ENCODE results near the gene RDX.
"Not testable (repeated sequence)": the region's sequence is repeated elsewhere in the genome, so short reads cannot be mapped to it uniquely, and the experiment has no call there.

Gene RDX

GRCh38 chr11:110199184-110199981, 97.0 kb downstream of the RDX start:
- DNase-seq (ENCODE audit: low spot score): no peak

DNA sequence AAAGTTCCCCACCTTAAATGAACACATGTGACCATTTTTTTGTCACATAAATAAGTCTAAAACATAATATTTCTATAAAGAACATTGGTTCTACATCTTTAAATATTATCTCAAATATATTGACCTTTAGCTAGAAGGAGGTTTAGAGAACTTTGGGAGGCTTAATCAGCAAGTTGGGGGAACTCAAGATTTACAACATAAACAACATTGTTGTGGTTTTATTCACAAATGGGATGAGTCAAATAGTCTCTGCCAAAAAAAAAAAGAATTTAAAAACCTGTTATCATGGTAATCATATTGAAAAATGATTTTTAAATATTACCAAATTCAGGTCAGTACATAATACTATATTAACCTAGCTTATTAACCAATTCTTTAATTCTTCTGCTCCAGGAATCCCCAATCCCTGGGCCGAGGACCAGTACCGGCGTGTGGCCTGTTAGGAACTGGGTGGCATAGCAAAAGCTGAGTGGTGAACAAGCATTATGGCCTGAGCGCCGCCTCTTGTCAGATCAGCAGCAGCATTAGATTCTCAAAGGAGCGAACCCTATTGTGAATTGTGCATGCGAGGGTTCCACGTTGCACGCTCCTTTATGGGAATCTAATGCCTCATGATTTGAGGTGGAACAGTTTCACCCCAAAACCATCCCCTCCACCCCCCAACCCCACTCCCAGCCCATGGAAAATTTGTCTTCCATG, 98.2 kb downstream of the RDX start:
- no peak for DNase-seq (ENCODE audit: low spot score)

DNA sequence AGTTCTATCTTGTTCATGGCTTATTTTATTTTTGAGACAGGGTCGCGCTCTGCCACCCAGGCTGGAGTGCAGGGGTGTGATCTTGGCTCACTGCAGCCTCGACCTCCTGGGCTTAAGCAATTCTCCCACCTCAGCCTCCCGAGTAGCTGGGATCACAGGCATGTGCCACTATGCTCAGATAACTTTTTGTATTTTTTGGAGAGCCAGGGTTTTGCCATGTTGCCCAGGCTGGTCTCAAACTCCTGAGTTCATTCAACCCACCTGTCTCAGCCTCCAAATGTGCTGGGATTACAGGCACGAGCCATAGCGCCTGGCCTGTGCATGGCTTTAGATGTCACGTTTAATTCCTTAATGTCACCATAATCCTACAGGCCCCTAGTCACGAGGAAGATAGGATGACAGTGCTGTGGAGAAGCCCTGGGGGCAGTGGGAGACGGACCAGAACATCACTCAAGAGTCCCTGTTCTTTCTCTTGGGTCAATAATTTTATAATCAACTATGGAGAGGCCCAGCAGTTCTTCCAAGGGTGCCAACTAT, 99.5 kb downstream of the RDX start:
- DNase-seq (ENCODE audit: low spot score): no peak

DNA sequence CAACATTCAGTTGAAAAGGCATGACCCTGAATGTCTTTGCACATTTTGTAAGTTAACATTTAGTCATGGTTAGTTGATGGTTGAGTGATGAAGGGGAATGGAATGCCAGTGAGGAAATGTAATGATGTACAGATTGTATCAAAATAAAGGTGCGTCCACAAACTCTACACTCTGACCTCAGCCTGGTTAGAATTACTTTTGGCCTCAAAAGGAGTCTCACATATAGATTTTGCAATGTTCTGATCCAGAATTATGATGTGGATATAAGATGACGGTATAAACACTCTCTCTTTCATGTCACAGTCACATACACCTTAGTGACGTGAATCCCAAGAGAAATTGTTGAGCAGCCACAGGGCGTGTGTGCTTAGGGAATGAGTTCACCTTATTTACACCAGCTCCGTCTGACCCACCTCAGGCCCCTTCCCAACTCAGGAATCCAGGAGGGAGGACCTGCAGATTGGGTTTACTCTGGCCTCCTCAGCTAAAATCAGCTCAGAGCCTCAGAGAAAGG, 100.1 kb downstream of the RDX start:
- DNase-seq (ENCODE audit: low spot score): no peak

DNA sequence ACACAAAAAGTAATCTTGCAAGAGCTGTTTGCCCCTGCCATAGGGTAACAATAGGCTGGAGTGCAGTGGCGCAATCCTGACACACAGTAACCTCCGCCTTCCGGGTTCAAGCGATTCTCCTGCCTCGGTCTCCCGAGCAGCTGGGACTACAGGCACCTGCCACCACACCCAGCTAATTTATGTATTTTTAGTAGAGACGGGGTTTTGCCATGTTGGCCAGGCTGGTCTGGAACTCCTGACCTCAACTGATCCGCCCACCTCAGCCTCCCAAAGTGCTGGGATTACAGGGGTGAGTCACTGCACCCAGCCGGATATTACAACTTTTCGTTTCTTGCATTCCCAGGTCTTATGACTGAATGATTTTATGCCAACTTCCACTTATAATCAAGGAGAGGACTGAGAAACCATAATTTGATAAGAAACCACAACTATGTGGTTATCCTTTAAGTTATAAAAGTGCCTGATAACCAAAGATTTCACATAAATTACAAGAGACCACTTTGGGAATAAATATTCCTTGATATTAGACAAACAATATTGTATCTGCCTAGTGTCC, 102.1 kb downstream of the RDX start:
- DNase-seq (ENCODE audit: low spot score): not testable (repeated sequence)

DNA sequence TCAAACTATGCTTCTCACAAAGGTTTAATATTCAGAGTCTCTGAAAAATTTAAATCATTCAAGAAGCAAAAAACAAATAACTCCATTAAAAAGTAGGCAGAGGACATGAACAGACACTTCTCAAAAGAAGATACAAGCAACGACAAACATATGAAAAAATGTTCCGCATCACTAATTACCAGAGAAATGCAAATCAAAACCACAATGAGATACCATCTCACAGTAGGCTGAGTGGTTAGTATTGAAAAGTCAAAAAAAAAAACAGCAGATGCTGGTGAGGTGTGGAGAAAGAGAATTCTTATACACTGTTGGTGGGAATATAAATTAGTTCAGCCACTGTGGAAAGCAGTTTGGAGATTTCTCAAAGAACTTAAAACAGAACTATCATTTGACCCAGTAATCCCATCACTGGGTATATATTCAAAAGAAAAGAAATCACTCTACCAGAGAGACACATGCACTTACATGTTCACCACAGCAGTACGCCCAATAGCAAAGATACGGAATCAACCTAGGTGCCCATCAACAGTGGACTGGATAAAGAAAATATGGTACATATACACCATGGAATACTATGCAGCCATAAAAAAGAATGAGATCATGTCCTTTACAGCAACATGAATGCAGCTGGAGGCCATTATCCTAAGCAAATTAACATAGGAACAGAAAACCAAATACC, 103.7 kb downstream of the RDX start:
- DNase-seq (ENCODE audit: low spot score): not testable (repeated sequence)

DNA sequence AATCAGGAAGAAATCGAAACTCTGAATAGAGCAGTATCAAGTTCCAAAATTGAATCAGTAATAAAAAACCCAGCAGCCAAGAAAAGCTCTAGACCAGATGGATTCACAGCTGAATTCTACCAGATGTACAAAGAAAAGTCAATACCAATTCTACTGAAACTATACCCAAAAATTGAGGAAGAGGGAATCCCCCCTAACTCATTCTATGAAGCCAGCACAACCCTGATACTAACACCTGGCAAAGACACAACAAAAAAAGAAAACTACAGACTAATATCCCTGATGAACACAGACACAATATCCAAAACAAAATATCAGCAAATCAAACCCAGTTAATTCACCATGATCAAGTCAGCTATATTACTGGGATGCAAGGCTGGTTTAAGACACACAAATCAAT, 105.5 kb downstream of the RDX start:
- DNase-seq (ENCODE audit: low spot score): no peak

DNA sequence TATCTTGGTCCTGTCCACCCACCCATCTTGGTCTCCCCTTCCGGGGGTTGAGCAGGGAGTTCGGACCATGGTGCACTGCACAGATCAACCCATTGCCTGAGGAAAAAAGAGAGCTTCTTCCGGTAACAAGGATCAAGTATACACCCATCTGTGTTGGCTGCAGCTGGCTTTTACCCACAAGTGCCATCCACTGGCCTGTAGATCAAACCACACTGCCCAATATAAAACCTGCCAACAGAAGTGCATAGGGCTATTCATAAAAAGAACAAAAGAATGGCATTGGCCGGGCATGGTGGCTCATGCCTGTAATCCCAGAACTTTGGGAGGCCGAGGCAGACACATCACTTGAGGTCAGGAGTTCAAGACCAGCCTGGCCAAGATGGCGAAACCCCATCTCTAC, 108.7 kb downstream of the RDX start:
- DNase-seq (ENCODE audit: low spot score): no peak

GRCh38 chr11:110186867-110187266, 109.5 kb downstream of the RDX start:
- no peak for DNase-seq (ENCODE audit: low spot score)

GRCh38 chr11:110186456-110186855, 110.0 kb downstream of the RDX start:
- no peak for DNase-seq (ENCODE audit: low spot score)

DNA sequence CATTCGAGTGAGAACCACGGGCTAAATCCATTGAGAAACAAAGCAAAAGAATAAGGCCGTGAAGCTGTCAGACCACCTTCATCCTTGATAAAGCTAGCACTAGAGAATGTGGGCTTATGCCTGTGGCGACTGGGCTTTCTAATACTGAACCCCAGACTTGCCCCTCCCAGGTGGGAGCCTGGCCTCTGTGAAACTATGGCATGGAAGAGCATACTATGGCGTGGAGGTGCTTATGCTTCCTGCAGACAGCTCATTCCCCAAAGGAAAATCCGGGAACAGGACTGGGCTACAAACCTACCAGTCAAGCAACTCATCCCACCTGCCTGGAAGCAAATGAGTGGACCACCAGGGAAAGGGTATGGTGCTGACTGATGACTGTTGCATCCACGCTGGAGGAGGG, 110.8 kb downstream of the RDX start:
- no peak for DNase-seq (ENCODE audit: low spot score)

DNA sequence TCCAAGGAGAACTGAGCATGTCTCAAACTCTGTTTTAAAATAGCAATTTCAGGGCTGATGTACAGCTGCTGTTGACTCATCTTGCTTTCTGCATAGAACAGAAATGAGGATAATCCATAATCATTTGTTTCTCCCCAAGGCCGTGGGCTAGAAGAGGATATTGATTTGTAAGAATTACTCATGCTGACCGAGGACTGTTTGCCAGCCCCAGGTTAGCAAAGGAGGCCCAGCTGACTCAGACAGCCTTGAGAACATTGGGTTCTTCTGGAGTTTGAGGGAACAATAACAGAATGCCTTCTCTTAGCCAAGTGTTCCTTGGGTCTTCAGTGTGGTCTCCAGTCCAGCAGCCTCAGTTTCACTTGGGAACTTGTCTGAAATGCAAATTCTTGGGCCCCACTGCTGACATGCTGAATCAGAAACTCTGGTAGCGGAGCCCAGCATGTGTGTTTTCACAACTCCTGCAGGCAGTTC, 111.3 kb downstream of the RDX start:
- no peak for DNase-seq (ENCODE audit: low spot score)

- DNase-seq (ENCODE audit: low spot score): no peak
Observed at GRCh38 chr11:110184456-110184855, 112.0 kb downstream of the RDX start.

DNA sequence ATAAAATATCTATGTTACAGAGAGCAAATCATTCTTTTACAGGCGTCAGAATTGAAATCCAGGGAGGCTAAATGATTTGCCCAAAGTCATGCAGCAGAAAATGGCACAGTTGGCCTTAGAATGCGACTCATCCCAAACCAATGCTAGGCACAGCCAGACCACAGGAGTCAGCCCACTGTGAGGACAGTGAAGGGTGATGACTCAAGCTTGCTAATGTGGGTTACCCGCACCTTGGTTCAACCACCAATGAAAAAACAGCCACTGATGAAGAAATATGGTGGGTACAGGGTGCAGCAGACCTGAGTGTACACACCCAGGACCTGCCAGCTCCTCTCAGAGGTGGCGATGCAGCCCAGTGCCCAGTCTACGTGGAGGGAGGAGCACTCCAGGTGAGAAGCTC, 113.5 kb downstream of the RDX start:
- no peak for DNase-seq (ENCODE audit: low spot score)

DNA sequence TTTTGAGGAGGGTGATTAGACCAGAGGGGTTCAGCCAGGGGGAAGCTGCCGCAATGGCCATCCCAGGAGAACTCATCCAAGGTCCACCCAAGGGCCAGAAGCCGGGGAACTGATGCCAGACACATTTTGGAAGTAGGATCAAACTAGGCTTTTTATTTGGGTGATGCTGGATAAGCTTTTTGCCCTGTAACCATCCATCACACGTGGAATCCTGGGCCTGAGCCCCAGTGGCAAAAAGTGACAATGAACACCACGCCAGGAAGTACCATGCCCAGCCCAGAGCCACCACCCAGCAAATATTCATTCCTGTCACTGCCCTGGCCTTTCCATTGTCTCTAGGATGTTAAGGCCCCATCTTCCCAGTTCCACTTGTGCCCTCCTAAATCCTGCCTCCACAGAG, 117.3 kb downstream of the RDX start:
- DNase-seq (ENCODE audit: low spot score): no peak

DNA sequence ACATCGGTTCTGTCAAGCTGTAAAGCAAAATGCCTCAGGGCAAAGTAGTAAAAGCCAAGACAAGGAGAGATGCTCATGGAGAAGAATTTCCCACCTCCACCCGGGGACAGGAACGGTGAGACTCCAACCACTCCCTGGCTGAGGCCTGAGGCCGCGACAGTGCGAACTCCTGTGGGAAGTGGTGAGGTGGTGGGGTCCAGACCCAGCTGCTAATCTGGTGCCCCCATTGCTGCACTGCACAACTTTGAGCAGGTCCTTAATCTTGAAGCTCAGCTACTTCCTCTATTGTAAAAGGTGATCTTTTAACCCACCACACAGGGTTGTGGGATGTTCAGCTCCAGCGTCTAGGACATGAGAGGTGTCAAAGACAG, 119.3 kb downstream of the RDX start:
- DNase-seq (ENCODE audit: low spot score): no peak

DNA sequence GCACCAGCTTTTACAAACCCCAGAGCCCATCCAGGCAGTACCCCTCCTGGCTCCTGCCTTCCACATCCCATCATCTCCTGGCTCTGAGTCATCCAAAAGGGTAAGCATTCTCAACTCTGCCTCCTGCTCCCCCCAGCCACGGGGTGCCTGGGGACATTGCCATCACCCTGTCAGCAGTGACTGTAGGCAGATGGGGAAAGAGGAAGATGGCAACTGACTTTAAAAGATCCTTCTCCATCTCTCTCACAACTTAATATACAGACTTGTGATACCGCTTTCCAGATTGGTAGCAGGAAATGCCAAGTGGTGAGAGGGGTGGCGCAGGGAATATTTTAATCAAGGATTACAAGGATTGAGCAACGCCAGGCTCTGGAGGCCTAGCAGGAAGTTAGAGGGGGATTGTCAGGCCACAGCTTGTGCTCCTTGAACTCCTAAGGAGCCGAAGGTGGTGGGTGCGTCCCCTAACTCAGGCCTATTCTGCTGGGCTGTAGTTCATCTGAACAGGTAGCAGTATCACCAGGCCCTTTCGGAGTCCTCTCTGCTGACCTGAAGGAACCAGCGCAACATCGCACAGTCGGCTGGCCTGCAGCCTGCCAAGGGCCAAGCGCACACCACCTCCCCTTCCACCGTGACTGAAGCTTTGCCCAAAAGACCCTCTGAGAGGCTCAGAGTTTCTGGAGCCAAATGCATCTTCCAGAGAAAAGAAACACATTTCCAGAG, 119.9 kb downstream of the RDX start:
- DNase-seq (ENCODE audit: low spot score): no peak

- DNase-seq (ENCODE audit: low spot score): no peak
Observed at GRCh38 chr11:110174645-110175310, 121.6 kb downstream of the RDX start.

- DNase-seq (ENCODE audit: low spot score): no peak
Observed at GRCh38 chr11:110173811-110174644, 122.4 kb downstream of the RDX start.

DNA sequence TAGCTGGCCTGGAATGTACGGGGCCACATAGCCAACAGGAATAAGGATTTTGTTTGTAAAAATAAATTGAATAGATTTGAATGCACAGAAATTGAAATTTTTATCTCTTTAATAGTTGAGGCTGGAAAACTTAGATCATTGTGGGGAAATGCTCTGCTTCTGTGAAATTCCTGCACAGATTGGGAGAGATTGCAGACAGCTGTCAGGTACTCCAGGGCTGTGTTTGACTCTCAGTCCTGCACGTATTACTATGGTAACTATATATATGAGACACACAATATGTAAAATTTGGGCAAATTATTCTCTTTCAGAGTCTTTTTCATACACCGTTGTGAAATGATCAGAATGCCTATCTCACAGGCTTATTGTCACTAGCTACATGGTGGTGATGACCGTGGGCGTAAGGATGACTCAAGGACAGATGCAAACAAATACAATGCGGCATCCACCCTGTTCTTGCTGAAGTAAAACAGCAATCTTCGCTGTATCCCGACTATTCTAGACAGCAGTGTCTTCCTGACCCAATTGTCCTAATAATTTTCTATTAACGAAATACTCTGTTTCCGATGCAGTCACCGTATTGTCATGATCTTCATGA, 123.8 kb downstream of the RDX start:
- DNase-seq (ENCODE audit: low spot score): no peak

Measured in left forelimb (tissue), 1 donor.